Retinal pigment epithelial cell (primary cell): ENCODE data around the gene PRPF19.
"Not testable (repeated sequence)": the region's sequence is repeated elsewhere in the genome, so short reads cannot be mapped to it uniquely, and the experiment has no call there.

Source experiments
- DNase-seq: peaks from one replicate; pipeline ENCODE4 v3.0.0-alpha.2; 2010; ENCODE audit warnings: low read depth
- H3K4me3 ChIP-seq: 2 replicates; pipeline ENCODE4 v1.5.1; 2011; ENCODE audit warnings: mild to moderate bottlenecking, low read length, control low read depth, moderate library complexity
- TF ChIP-seq, protein P1 (sequence below): conservative IDR thresholded peaks from 2 replicates; pipeline ENCODE4 v1.5.1; 2011; ENCODE audit warnings: low read depth, low read length, control low read depth, inconsistent platforms

PRPF19 gene

GRCh38 chr11:60912851-60913528 lies 6.6 kb upstream of the PRPF19 start:
- DNase-seq = no peak
- TF ChIP-seq, protein P1, sequence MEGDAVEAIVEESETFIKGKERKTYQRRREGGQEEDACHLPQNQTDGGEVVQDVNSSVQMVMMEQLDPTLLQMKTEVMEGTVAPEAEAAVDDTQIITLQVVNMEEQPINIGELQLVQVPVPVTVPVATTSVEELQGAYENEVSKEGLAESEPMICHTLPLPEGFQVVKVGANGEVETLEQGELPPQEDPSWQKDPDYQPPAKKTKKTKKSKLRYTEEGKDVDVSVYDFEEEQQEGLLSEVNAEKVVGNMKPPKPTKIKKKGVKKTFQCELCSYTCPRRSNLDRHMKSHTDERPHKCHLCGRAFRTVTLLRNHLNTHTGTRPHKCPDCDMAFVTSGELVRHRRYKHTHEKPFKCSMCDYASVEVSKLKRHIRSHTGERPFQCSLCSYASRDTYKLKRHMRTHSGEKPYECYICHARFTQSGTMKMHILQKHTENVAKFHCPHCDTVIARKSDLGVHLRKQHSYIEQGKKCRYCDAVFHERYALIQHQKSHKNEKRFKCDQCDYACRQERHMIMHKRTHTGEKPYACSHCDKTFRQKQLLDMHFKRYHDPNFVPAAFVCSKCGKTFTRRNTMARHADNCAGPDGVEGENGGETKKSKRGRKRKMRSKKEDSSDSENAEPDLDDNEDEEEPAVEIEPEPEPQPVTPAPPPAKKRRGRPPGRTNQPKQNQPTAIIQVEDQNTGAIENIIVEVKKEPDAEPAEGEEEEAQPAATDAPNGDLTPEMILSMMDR = no peak
- H3K4me3 ChIP-seq = peak overlapping the region; percentile 81

- no peak for DNase-seq
- no peak overlapping the region for H3K4me3 ChIP-seq
- TF ChIP-seq, protein P1 = no peak
These were observed 6.0 kb upstream of the PRPF19 start for GRCh38 chr11:60912223-60912850.

- DNase-seq = no peak
- TF ChIP-seq, protein P1 = no peak
- H3K4me3 ChIP-seq = no peak overlapping the region
These were observed 4.5 kb upstream of the PRPF19 start for GRCh38 chr11:60910711-60911380.

- DNase-seq = no peak
- no peak overlapping the region for H3K4me3 ChIP-seq
- TF ChIP-seq, protein P1 = no peak
These were observed 3.9 kb upstream of the PRPF19 start for GRCh38 chr11:60910281-60910687.

DNA sequence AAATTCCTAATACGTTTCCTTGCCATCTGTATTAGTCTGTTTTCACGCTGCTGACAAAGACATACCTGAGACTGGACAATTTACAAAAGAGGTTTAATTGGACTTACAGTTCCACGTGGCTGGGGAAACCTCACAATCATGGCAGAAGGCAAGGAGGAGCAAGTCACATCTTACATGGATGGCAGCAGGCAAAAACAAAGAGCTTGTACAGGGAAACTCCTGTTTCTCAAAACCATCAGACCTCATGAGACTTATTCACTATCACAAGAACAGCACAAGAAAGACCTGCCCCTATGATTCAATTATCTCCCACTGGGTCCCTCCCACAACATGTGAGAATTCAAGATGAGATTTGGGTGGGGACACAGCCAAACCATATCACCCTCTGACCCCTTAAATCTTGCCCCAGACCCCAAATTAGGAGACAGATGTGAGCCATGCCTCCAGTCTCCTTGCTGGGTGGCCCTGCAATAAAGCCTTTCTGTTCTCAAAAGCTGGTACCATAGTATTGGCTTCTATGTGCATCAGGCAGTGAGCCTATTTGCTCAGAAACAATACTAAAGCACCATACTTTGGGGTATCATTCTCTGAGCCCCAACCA lies 3.4 kb upstream of the PRPF19 start:
- not testable (repeated sequence) for DNase-seq, H3K4me3 ChIP-seq

GRCh38 chr11:60908803-60909202 lies 2.4 kb upstream of the PRPF19 start:
- no peak overlapping the region for H3K4me3 ChIP-seq
- TF ChIP-seq, protein P1 = no peak
- DNase-seq = no peak

- H3K4me3 ChIP-seq = peak overlapping the region; percentile 93
- DNase-seq = no peak
- TF ChIP-seq, protein P1 = no peak
These were observed 753 bp downstream of the PRPF19 start for GRCh38 chr11:60905551-60906113.
